T47D (cell line): ENCODE results near the gene ANKRD18A.

Experiments
- DNase-seq, 2 experiments: peaks; one replicate each; pipeline versions ENCODE4 v3.0.0 to v3.0.0-alpha.2; 2011 to 2012; ENCODE audit warnings: low read depth in 1 of 2, low spot score in 1 of 2
- JUND ChIP-seq: IDR thresholded peaks from 2 replicates; pipeline ENCODE4 v1.6.1; 2012; ENCODE audit warnings: low read depth
- in situ Hi-C: cut with HindIII; loops from 2 replicates; pipeline ENCODE4 v1.10.0; 2016; ENCODE audit warnings: low sequenced_read_pairs, low pct_unique_long_range_greater_than_20kb

Gene ANKRD18A

DNA sequence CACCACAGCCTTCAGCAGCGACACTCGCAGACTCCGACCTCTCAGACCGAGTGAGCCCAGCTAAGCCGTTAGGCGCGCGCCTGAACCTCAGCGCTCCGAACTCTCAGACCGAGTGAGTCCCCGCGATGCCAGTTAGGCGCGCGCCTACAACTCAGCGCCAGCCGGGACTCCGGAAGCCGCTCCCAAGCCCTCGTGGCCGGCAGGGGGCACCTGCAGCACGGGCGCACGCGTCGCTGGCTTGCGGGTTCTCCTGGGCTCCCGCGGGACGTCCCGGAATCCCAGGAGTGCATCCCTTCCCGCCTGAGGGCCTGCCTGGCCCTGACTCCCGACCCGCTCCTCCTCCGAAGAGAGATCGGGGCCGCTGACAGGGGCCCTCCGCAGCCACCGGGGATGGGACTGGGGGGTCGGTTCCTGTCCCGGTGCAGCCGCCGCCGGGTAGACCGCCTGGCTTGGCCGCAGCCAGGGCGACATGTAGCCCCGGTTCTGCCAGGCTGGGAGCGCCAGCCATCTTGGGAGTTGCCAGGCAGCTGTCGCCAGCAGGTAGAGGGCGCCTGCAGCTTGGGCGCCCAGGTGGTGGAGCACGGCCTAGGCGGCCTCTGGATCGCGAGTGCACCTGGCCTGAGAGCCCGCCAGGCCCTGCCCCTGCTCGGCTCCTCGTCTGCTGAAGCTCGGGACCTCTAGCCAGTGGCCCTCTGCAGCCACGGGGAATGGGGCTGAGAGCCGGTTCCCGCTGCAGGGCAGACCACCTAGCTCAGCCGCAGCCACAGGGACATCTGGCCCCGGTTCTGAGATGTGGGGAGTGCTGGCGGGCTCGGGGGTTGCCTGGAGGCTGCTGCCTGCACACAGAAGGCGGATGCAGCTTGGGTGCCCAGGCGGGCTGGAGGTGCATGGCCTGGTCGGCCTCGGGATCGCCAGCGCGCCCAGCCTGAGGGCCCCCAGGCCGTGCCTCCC is at the start of gene ANKRD18A:
ANKRD18A (minus strand) TSS at position 114 of the 951 bp plus-strand sequence. CDS start 311 bp downstream, outside the sequence.
- no peak for TF ChIP-seq JUND

DNA sequence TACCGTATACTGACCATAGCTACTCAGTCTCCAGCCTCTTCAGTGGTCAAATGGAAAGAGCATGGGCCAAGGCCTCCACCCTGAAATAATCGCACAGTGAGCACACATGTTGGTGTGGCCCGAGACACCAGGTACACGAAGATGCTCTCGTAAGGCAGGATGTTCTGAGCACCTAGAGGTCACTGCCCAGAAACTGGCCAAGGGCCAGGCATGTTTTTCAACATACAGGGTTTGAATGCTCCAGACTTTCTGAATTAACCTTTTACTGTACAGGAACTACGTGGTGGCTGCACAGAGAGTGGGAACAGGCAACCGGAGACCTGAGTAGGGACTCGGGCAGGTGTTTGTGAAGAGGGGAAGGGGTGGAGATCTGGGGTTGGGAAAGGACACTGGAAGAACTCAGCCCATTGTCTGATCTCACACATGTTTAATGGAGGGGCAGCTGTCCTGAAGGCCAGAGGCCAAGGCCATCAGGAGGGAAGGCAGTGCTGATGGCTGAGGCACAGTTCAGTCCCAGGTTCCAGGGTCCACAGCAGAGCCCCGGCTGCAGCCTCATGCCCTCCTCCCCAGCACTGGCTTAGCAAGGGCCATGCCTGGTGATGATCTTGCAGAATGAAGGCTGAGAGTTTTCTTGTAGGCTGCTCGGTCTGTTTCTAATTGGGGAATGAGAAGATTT is 48.5 kb upstream of the ANKRD18A start:
- no peak for DNase-seq
- TF ChIP-seq JUND = no peak
- in situ Hi-C loops = no loop called here

More for the DNA sequence above, at the start of gene ANKRD18A:
- DNase-seq = peak; percentile 60 to 95
- in situ Hi-C loops = no loop called here

DNA sequence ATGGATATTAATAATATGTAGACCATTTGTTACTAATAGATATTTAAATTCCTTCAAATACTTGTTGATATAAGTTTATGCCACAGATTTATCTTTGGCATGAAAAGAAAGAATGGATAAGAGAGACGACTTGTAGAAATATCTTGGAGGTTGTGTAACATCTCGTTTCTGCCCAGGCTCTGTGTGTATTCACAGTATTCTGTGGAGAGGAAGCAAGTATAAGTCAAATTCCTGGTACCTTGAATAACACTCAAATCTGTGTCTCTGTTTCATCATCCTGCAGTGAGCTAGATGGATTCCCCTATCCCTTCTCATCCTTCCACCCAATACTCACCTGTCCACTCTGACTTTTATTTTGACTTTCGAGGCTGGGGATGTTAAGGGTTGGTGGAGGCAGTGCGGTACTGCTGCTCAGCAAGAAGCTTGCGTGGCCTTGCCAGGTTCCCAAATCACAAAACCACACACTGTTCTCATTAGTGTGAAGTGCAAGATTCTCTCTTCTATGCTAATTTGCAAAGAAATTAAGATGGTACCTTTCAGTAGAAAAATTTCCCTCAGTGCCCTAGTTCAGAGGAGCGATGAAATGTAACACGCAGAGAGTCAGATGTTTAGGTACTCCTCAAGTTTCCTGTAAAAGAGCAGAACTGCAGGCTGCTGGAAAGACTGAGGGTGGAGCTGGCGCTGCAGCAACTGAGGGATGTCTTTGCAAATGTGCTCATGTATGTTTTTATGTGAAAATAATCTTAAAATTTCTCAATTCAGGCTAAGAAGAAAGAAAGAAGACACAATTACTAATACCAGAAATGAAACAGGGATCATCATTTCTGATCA is 42.6 kb upstream of the ANKRD18A start:
- TF ChIP-seq JUND = no peak
- in situ Hi-C loops = no loop called here
- DNase-seq = no peak

DNA sequence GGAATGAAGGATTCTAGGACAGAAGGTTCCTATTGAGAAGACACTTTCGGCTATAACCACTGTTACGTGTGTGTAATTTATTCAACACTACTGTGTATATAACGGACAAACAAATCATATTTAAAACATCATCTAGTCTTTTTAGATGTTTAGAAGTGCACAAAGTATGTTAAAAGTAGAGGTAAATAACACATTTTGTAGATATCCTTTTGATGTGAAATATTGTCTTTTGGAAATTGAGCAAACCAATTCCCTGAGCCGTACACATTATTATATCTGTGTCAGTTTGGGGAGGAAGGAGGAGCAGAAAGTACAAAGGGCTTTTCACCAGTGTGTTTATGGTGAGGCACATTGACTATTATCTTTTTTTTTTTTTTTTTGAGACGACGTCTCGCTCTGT is 39.1 kb upstream of the ANKRD18A start:
- DNase-seq = no peak
- no peak for TF ChIP-seq JUND
- in situ Hi-C loops = no loop called here

DNA sequence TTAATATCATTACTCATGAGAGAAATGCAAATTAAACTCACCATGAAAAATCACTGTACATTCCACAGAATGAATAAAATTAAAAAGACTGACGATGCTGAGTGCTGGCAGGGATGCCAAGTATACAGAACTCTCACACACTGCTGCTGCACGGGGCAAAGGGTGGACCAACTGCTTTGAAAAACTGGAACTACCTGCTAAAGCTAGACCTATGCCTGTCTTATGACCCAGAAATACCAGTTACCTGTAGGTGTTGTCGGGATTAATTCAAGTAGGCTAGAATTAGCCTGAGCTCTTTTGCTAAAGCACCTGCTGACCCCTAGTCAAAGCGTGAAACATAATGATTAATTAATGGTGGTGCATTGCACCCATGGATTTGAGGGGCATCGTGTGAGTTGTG is 36.5 kb upstream of the ANKRD18A start:
- TF ChIP-seq JUND = no peak
- peak in 1 of 2 experiments; percentile 41 for DNase-seq

DNA sequence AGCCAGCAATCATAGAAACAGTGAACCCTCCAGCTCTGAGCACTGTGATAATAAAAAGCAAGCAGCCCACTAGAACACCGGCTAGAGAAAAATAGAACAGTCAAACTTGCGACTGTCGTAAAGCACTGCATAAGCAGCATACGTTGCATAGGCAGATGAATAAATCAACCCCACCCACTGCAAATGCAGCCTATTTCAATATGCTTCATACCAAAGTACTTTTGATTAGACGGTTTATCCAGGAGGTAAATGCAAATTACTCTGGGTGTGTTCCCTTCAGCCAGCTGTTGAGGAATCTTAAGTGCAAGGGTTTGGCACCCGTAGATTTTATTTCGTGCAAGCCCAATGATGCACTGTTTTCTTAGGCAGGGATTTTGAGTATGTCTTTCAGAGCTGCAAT is 32.1 kb upstream of the ANKRD18A start:
- in situ Hi-C loops = no loop called here
- DNase-seq = no peak
- no peak for TF ChIP-seq JUND

More for the DNA sequence above, 36.5 kb upstream of the ANKRD18A start:
- in situ Hi-C loops = no loop called here

DNA sequence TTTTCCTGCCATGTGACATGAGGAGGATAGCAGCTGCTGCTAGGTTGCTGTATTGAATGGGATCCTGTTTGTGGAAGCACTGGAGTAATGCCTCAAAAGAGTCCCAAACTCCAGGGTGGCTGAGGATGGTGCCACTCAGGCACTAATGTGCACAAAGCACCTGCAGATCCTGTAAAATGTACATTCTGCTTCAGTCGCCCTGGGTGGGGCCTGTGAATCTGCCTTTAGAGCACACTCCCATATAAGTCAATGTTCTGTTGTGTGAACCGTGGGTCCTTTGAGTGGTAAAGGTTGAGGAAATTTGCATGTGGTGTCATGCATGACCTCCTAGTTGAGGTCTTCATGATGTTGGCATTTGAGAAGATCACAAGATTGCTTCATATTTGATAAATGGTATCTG is 31.6 kb upstream of the ANKRD18A start:
- in situ Hi-C loops = no loop called here
- no peak for DNase-seq
- TF ChIP-seq JUND = no peak

DNA sequence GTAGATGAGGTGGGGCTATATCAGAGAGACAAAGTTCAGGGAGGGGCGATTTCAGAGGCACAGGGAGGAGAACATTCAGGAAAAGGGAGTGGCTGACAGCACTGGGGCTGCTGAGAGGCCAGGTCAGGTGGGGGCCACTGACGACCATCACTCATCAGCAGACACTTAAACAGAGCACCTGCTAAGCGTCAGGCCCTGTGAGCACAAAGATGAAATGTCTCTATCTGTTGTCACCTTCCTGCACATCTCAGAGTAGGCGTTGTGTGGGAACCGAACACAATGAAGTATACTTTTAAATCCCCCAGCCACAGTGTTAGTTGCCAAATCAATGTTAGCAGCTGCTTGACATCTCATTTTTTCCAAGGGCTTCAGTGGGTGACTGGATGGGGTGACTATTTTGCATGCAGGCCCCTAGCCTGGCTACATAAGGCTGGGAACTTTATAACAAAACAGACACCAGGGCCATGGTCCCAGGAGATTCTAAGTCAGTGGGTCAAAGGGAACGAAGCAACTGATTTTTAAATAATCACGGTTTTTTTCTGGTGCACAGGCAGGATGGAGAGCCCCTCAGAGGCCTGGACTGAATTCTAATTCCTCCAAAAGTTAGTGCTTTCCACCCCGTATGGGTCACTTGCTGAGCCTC is 31.1 kb upstream of the ANKRD18A start:
- TF ChIP-seq JUND = no peak
- in situ Hi-C loops = no loop called here
- DNase-seq = no peak

DNA sequence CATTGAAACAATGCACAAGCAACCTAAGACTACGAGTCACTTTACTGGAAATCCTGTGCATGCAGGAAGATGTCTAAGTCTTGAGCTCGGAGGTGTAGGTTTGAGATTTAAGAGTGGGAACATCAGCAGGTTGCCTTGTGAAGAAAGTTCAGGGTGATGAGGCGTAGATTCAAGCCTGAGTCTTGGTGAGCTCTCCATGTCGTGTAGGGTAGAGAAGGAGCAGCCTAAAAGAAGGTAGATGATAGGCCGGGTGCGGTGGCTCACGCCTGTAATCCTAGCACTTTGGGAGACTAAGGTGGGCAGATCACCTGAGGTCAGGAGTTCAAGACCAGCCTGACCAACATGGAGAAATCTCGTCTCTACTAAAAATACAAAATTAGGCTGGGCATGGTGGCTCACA is 30.2 kb upstream of the ANKRD18A start:
- no peak for TF ChIP-seq JUND
- DNase-seq = no peak

DNA sequence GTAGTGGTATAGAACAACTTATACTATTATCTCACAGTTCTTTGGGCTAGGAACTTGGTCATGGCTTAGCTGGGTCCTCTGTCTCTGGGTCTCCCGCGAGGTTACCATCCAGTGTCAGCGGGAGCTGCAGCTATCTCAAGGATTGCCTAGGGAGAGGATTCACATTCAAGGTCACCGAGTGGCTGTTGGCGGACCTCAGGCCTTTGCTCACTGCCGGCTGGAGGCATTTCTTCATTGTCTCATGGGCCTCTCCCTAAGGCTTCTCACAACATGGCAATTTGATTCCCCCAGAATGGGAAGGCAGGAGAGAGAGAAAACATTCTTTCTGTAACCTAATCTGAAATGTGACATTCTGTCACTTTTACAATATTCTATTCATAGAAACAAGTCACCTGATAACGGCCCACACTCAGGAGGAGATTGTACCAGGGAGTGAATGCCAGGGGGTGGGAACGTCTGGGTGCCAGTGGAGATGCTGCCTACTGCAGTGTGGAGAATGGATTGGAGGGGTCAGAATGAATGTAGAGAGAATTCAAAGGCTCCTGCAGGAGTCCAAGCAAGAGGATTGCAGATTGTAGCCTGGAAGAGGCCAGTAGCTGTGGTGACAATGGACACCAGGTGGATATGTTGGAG is 29.5 kb upstream of the ANKRD18A start:
- no peak for TF ChIP-seq JUND
- in situ Hi-C loops = no loop called here
- DNase-seq = no peak

More for the DNA sequence above, 30.2 kb upstream of the ANKRD18A start:
- in situ Hi-C loops = no loop called here

DNA sequence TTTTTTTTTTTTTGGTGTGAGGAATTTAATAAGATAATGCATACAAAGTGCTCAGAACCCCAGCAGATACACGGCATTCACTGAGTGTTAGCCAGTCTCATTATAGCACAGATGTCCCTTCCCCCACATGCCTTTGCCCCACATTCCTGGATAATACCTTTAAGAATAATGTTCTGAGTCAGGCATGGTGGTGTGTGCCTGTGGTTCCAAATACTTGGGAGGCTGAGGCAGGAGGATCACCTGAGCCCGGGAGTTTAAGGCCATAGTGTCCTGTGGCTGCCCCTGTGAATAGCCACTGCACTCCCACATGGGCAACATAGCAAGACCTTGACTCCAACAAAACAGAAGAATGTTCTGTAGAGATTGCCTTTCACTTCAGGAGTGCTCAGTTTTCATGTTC is 24.2 kb upstream of the ANKRD18A start:
- no peak for DNase-seq
- no peak for TF ChIP-seq JUND
- in situ Hi-C loops = no loop called here

DNA sequence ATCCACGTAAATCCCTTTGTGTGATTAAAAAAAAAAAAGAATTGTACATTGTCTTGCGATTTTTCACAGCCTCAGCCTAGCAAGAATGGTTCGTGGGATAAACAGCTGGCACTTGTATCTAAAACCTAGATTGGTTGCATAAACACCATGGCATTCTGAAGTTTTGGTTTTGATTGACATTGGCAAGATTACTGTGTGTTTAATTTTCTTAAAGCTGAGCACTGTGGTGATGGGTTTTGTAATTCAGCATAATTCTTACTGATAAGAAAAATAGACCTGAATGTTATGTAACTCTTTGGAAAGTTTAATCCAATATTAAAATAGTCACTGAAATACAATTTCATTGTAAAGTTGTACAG is 23.4 kb upstream of the ANKRD18A start:
- no peak for DNase-seq
- in situ Hi-C loops = no loop called here
- no peak for TF ChIP-seq JUND
